OCI-LY1 (cell line): ENCODE measurements around the gene OPRD1.

Experiments
- H2AFZ ChIP-seq: fragments of 200-600 bp; sonication (generic), shearing (Covaris generic); 2 replicates; pipeline ENCODE4 v1.6.0; 2014; ENCODE audit warnings: antibody characterized with exemption, mild to moderate bottlenecking, low read length
- H3F3A ChIP-seq: fragments of 200-600 bp; sonication (generic), shearing (Covaris generic); 2 replicates; pipeline ENCODE4 v1.6.0; 2014; ENCODE audit warnings: mild to moderate bottlenecking, antibody characterized with exemption, low read length, moderate library complexity; ENCODE audit not compliant: insufficient read depth
- H3K27ac ChIP-seq: fragments of 200-600 bp; sonication (generic); 2 replicates; pipeline ENCODE4 v1.5.1; 2014; ENCODE audit warnings: low read length, mixed run types, mild to moderate bottlenecking, low read depth; ENCODE audit not compliant: poor library complexity, severe bottlenecking
- H3K27me3 ChIP-seq: fragments of 200-600 bp; sonication (generic); 2 replicates; pipeline ENCODE4 v1.6.0; 2014; ENCODE audit warnings: antibody characterized with exemption, mild to moderate bottlenecking, low read length, moderate library complexity; ENCODE audit not compliant: insufficient read depth
- H3K36me3 ChIP-seq: fragments of 200-600 bp; sonication (generic); 2 replicates; pipeline ENCODE4 v1.6.1; 2014; ENCODE audit warnings: mild to moderate bottlenecking, antibody characterized with exemption, low read length, moderate library complexity, mixed read lengths; ENCODE audit not compliant: insufficient read depth
- H3K4me1 ChIP-seq: fragments of 200-600 bp; sonication (generic); 2 replicates; pipeline ENCODE4 v1.5.1; 2014; ENCODE audit warnings: mild to moderate bottlenecking, low read length, moderate library complexity; ENCODE audit not compliant: insufficient read depth, severe bottlenecking
- H3K4me2 ChIP-seq: fragments of 200-600 bp; sonication (generic), shearing (Covaris generic); 2 replicates; pipeline ENCODE4 v1.6.1; 2014; ENCODE audit warnings: low read length
- H3K4me3 ChIP-seq: fragments of 200-600 bp; sonication (generic); 2 replicates; pipeline ENCODE4 v1.5.1; 2014; ENCODE audit warnings: low read length, low read depth, mild to moderate bottlenecking, mixed read lengths; ENCODE audit not compliant: poor library complexity, severe bottlenecking
- H3K79me2 ChIP-seq: fragments of 200-600 bp; shearing (Covaris generic); 2 replicates; pipeline ENCODE4 v1.6.1; 2016; ENCODE audit warnings: mixed run types, low read length, mixed read lengths; ENCODE audit not compliant: insufficient read depth
- H3K9ac ChIP-seq: fragments of 200-600 bp; sonication (generic), shearing (Covaris generic); 2 replicates; pipeline ENCODE4 v1.6.1; 2014; ENCODE audit warnings: mild to moderate bottlenecking, low read length, mixed read lengths
- H3K9me2 ChIP-seq: fragments of 200-600 bp; sonication (generic), shearing (Covaris generic); 2 replicates; pipeline ENCODE4 v1.6.1; 2014; ENCODE audit warnings: low read depth, mild to moderate bottlenecking, low read length, mixed read lengths
- H3K9me3 ChIP-seq: fragments of 200-600 bp; shearing (Covaris generic); 2 replicates; pipeline ENCODE4 v1.6.1; 2014; ENCODE audit warnings: low read length, mixed read lengths
- H4K20me1 ChIP-seq: fragments of 200-600 bp; sonication (generic), shearing (Covaris generic); 2 replicates; pipeline ENCODE4 v1.6.0; 2016; ENCODE audit warnings: mild to moderate bottlenecking, low read length; ENCODE audit not compliant: insufficient read depth
- CTCF ChIP-seq: fragments of 200-600 bp; sonication (generic), shearing (Covaris generic); IDR thresholded peaks from 2 replicates; pipeline ENCODE4 v1.5.1; 2017; ENCODE audit warnings: mild to moderate bottlenecking, antibody characterized with exemption, low read length, moderate library complexity, mixed read lengths
- EZH2 ChIP-seq: fragments of 200-600 bp; sonication (generic), shearing (Covaris generic); IDR thresholded peaks from 2 replicates; pipeline ENCODE4 v1.8.0; 2017; ENCODE audit warnings: borderline replicate concordance, mixed run types, mild to moderate bottlenecking, antibody characterized with exemption, low read length, moderate library complexity, mixed read lengths

The OPRD1 gene

GRCh38 chr1:28796352-28797211, 15.4 kb upstream of the OPRD1 start:
- H3K36me3 ChIP-seq, result no peaks in the 10 kb centered on the region
- TF ChIP-seq EZH2 (no peak), CTCF (no peak)
- H3K4me3 ChIP-seq, result no peak overlapping the region
- H3K9ac ChIP-seq, result no peak overlapping the region
- H3K9me2 ChIP-seq, result no peaks in the 10 kb centered on the region
- no peak overlapping the region for H3K27ac ChIP-seq
- H2AFZ ChIP-seq, result no peak overlapping the region
- no peak overlapping the region for H3K4me2 ChIP-seq
- no peaks in the 10 kb centered on the region for H3K4me1 ChIP-seq
- H4K20me1 ChIP-seq, result no peaks in the 10 kb centered on the region
- no peaks in the 10 kb centered on the region for H3F3A ChIP-seq
- H3K79me2 ChIP-seq, result no peaks in the 10 kb centered on the region
- H3K27me3 ChIP-seq, result no peaks in the 10 kb centered on the region
- no peaks in the 10 kb centered on the region for H3K9me3 ChIP-seq

GRCh38 chr1:28800324-28800723, 11.6 kb upstream of the OPRD1 start:
- H3K9me3 ChIP-seq, result no peaks in the 10 kb centered on the region
- H3K79me2 ChIP-seq, result no peaks in the 10 kb centered on the region
- no peaks in the 10 kb centered on the region for H3K27me3 ChIP-seq
- H3K9me2 ChIP-seq, result no peaks in the 10 kb centered on the region
- H4K20me1 ChIP-seq, result no peaks in the 10 kb centered on the region
- H3K9ac ChIP-seq, result no peak overlapping the region
- no peak for TF ChIP-seq EZH2
- no peak for TF ChIP-seq CTCF
- H2AFZ ChIP-seq, result no peak overlapping the region
- H3K4me3 ChIP-seq, result no peak overlapping the region
- no peak overlapping the region for H3K4me2 ChIP-seq
- no peak overlapping the region for H3K27ac ChIP-seq
- no peaks in the 10 kb centered on the region for H3K4me1 ChIP-seq
- H3K36me3 ChIP-seq, result no peaks in the 10 kb centered on the region
- no peaks in the 10 kb centered on the region for H3F3A ChIP-seq

GRCh38 chr1:28801461-28801860, 10.5 kb upstream of the OPRD1 start:
- Histone ChIP-seq H2AFZ (no peak overlapping the region), H3K9me2 (no peaks in the 10 kb centered on the region), H3K4me2 (no peak overlapping the region), H4K20me1 (no peaks in the 10 kb centered on the region), H3K9ac (no peak overlapping the region), H3K27ac (no peak overlapping the region), H3K27me3 (no peaks in the 10 kb centered on the region), H3K79me2 (no peaks in the 10 kb centered on the region), H3K36me3 (no peaks in the 10 kb centered on the region), H3K4me1 (no peaks in the 10 kb centered on the region), H3F3A (no peaks in the 10 kb centered on the region), H3K4me3 (no peak overlapping the region), H3K9me3 (no peaks in the 10 kb centered on the region)
- TF ChIP-seq CTCF (no peak), EZH2 (no peak)
